HPDE6-E6E7 (cell line): ENCODE results near the gene POF1B.
A peak's percentile ranks its signal among the peaks of the same experiment; 100 is the strongest.
"Not testable (repeated sequence)": the region's sequence is repeated elsewhere in the genome, so short reads cannot be mapped to it uniquely, and the experiment has no call there.

Experiments
- DNase-seq: peaks from one replicate; pipeline ENCODE4 v3.0.0; 2011; ENCODE audit warnings: missing footprints; ENCODE audit errors: extremely low spot score

POF1B gene, protein sequence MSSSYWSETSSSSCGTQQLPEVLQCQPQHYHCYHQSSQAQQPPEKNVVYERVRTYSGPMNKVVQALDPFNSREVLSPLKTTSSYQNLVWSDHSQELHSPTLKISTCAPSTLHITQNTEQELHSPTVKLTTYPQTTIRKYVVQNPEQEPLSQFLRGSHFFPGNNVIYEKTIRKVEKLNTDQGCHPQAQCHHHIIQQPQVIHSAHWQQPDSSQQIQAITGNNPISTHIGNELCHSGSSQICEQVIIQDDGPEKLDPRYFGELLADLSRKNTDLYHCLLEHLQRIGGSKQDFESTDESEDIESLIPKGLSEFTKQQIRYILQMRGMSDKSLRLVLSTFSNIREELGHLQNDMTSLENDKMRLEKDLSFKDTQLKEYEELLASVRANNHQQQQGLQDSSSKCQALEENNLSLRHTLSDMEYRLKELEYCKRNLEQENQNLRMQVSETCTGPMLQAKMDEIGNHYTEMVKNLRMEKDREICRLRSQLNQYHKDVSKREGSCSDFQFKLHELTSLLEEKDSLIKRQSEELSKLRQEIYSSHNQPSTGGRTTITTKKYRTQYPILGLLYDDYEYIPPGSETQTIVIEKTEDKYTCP

DNA sequence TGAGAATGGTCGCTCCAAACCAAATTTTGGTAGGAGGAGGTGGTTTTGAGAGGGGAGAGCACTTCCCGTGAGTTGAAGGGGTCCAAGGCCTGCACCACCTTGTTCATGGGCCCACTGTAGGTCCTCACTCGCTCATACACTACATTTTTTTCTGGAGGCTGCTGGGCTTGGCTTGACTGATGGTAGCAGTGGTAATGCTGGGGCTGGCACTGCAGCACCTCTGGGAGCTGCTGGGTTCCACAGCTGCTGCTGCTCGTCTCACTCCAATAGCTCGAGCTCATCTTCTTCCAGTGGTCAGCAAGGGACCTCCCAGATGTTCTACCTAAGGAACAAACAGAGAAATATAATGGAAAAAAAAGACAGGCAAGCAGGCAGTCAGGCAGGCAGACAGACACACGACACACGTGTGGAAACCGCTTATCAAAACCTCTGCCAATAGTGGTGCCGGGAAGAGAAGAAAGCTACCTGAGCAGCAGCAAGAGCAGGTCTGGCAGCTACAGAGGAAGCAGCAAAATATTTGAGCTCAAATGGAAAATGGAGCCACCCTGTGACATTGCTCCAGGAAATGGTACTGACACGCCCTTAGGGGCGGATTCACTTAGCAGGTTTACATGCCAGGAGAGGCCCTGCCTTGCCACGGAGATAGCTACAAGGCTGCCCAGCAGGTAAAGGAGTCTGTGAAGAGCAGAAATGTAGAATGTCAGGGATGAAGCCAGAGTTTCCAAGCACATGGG, at the start of gene POF1B:
TSS of gene POF1B (minus strand) at position 492 of the 734 bp plus-strand sequence. CDS start at position 281, 211 bp downstream.
- DNase-seq, result peak; percentile 4

DNA sequence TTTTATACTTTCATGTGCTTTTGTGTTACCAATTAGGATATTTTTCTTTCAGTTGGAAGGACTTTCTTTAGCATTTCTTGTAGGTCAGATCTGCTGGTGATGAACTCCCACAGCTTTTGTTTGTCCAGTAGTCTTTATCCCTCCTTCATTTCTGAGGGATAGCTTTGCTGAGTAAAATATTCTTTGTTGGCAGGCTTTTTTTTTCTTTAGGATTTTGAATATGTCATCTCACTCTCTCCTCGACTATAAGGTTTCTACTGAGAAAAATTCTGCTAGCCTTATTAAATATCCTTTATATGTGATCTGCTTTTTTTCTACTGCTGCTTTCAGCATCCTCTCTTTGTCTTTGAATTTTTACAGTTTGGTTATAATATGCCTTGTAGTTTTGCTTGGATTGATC, 49.6 kb upstream of the POF1B start:
- DNase-seq, result no peak

DNA sequence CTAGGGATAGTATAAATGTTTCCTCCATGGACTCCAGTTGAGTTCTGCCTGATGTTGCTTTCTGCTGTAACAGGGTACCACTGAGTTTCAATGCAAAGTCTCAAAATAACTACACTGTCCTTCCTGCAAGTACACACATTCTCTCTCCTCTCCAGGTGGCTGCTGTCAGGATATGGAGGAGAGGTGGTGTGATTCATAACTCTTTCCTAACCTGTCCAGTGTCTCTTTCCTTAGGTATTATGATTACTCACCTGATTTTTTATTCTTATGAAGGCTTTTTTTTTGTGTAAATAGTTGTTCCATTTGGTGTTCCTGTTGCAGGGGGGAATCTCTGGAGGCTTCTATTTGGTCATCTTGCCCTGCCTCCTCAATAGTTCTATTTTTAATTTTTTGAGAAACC, 39.8 kb upstream of the POF1B start:
- peak; percentile 10 for DNase-seq

DNA sequence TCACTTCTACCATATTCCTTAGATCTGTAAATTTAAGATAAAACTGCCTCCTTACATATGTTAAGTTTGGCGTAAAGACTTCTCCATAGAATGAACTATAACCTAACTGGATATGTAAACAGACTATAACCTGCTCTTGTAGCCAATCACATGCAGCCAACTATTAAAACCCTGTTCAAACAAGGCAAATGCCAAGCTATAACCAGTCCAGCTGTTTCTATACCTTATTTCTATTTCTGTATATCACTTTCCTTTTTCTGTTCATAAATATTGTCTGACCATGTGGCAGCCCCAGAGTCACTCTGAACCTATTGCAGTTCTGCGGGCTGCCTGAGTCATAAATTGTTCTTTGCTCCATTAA, 12.4 kb upstream of the POF1B start:
- DNase-seq, result no peak

DNA sequence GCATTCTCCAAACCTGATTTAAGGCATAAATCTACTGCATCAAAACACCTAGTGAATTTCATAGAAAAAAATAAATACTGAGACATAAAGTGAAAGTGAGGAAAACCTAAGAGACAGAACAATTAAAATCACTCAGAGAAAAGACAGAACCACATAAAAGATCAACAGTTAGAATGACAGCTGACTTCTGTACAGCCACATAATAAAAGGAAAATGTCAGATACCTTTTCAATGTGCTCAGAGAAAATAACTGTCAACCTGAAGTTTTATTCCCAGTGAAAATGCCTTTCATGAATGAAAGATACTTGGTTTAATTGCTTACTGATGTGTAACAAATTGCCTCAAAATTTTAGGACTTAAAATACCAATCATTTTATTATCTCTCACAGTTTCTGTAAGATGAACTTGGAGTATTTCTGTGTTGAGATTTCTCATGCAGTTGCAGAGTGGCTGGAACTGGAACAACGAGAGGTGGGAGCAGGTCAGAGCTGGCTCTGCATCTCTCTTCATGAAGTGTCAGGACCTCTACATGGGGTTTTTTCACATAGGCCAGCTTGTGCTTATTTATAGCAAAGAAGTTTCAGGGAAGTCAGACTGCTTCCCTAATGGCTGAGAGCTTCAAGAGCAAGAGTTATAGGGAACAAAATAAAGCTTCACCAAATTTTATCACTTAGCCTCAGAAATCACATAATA, 11.9 kb upstream of the POF1B start:
- no peak for DNase-seq

DNA sequence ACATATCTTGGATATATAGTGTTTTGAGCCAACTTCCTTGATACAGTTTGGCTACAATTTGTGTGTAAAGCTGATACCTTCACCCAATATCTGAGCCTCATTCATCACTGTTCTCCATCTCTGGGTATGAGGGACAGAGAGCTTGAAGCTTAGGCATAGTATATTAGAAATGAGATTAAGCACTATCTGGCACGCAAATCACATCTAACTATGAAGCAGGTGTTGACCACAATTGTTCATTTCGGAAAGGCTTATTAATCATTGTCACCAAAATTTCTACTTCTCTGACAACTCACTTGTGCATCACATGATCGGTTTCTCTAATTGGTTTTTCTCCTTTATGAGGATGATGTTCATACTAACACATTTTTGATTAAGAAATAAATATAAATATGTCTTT, 2.1 kb upstream of the POF1B start:
- no peak for DNase-seq

DNA sequence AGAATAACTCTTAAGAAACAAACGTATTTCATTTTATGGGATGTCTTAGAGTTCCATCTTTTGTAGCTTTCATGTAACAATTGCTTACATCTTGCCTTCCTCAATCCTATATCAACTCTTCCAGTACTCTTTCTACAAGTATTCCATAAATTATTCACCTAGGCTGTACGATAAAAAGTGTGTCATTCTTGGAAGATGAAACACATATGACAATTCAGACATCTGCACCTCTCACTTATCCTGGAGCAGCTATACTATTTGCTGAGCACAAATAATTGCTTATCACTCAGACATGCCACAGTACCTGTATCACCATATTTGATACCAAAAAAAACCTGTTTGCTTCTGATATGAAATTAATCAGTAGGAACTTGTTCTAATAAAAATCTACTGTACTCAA, 1.0 kb downstream of the POF1B start:
- DNase-seq, result no peak

DNA sequence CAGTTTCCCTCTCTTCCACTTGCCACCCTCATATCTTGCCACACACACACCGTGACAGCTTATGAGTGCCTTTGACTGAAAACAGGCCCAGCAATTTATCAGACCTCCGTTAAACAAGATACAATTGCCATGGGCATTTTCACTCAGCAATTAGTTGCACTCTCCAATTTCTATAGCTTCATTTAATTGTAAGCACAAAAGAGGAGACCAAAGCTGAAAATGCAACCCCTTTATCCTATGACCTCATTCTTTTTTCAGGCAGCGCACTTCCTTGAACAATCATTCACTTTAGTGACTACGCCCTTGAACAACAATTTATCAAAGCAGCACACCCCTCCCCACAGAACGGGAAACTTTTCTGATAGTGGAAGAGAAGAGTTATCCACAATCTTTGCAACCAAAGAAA, 4.1 kb downstream of the POF1B start:
- DNase-seq, result no peak

DNA sequence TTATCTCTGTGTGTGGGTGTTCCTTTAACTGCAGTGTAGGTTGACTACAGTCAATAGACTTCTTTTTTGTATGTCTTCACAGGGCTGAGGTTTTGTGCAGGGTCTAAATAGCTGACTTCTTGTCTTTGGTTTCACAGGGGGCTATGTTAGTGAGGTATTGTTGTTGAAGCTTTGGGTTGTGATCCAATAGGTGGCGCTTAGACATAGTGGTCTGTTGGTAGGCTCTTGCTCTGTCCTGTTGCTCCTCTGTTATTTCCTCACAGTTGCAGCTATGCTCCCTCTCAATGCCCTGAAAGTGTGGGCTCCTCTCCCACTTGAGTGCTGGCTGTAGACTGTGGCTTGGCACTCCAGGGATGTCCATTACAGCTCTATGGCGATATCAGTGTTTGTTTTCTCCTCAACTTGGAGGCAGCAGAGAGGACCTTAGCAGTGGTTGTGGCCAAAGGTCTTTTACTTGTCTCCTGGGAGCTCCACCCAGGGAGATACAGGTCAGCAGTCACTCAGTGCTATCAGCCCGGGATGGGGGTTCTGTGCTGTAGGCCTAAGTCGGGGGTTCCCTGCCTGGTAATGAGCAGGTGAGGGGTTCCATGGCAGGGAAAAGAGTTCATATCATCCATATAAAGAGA, 14.0 kb downstream of the POF1B start:
- no peak for DNase-seq

DNA sequence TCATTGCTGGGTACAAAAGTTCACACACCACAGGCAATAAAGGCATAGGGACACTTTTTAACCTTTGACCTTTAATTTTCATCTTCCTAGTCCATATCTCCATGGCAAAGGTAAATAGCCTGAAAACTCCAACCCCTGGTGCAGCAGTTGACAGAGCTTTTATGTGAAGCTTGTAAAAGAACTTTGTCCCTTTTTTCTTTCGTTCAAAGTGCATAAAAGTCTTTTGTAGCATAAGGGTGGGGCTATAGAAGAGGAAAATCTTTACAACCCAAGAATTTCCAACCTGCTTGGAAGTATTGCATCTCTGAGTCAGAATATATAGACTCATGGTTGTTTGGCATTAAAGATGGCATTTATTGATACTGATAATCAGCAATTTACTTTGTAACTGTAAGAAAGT, 20.4 kb downstream of the POF1B start:
- no peak for DNase-seq

DNA sequence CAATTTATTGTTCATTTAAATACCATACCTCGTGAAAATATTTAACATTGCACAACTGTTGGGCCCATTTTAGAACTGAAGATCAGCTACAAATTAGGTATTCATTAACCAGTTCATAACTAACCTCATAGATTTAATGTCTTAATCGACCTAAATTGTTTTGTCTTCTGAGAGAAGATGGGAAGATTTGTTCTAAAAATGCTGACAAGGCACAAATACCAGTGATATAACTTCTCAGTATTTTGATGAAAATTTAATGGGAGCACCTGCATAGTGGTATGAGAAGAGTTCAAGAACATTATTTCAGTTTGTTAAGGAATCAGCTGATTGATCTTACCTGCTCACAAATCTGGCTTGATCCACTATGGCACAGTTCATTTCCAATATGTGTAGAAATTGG, 33.9 kb downstream of the POF1B start:
- DNase-seq, result no peak

DNA sequence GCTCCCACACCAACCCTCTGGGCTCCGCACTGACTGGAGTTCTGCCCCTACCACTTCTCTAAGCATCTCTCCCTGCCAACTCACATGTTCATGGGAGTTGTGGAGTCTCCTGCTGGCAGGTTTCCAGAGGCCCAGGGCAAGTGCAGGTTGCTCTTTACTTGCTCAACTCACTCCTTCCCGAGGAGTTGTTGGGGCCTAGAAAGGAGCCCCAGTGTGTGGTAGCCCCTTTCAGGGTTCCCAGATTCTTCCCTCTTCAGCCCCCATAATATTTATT, 52.5 kb downstream of the POF1B start:
- DNase-seq, result no peak

DNA sequence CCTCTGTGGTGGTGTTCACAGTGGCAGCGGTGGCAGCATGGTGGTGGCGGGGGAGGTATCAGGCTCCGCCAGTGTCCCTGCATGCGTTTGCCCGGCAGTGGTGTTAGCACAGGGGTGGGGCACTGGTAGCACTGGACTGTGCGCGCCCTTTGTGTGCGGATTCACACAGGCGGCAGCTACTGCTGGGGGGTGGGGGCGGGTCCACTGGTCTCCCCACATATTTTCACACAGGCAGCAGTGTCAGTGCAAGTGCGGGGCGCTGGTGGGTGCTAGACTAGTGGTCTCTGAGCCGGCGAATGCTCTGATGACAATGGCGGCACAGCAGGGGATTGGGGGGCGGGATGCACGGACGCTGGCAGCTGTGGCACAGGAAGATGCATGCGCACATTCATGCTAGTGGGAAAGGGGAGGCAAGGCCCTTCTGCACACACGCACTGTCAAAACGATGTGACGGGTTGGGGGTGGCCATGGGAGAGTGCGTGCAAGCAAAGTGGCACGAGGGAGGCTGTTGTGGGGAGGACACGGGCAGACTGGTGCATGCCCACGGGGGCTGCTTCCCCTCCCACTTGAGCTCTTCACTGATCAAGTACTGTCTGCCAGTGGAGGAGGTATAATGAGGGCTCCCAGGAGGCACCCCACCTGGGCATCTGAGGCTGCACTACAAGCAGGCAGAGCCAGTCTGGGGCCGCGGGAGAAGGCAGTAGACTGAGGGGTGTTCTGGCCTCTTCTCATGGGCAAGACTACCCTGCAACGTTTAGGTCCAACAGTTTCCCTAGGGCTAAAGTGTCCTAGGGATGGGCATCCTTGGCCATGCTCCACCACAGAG, 53.0 kb downstream of the POF1B start:
- DNase-seq, result no peak

DNA sequence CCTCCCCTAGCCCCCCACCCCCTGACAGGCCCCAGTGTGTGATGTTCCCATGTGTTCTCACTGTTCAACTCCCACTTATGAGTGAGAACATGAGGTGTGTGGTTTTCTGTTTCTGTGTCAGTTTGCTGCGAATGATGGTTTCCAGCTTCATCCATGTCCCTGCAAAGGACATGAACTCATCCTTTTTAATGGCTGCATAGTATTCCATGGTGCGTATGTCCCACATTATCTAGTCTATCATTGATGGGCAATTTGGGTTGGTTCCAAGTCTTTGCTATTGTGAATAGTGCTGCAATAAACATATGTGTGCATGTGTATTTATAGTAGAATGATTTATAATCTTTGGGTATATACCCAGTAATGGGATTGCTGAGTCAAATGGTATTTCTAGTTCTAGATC, 68.1 kb downstream of the POF1B start:
- not testable (repeated sequence) for DNase-seq

DNA sequence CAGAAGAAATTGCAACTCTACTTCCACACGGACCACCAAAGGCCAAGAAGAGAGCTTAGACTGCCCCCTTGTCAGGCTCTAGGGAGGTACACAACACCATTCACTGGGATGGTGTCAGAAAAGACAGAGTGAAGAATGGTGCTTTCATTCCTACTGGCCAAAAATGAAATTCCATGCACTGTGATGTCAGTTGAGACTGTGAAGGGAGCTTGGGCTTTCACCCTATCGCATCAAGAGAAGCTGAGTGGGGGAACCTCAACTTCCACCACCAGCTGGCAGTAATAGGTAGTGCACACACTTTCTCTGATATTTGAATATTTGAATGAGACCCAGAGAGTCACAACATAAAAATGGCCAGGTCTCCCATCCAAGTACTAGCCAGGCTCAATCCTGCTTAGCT, 69.7 kb downstream of the POF1B start:
- no peak for DNase-seq

DNA sequence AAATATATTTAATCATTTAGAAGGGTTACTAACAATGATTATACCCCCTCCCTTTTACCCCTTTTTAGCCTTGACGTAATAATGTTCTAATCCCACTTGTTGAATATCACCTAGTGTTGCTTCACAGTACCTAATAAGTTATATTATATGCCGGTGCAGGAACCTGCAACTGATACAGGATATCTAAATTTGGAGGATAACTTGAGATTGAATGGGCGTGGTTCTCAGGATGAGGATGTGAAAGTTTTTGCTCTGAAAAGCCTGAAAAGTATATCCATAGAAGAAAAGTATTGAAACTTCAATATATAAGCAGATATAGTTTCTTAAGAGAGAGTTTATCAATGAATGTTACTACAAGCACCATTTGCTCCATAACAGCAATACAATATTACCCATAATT, 75.9 kb downstream of the POF1B start:
- DNase-seq, result no peak

DNA sequence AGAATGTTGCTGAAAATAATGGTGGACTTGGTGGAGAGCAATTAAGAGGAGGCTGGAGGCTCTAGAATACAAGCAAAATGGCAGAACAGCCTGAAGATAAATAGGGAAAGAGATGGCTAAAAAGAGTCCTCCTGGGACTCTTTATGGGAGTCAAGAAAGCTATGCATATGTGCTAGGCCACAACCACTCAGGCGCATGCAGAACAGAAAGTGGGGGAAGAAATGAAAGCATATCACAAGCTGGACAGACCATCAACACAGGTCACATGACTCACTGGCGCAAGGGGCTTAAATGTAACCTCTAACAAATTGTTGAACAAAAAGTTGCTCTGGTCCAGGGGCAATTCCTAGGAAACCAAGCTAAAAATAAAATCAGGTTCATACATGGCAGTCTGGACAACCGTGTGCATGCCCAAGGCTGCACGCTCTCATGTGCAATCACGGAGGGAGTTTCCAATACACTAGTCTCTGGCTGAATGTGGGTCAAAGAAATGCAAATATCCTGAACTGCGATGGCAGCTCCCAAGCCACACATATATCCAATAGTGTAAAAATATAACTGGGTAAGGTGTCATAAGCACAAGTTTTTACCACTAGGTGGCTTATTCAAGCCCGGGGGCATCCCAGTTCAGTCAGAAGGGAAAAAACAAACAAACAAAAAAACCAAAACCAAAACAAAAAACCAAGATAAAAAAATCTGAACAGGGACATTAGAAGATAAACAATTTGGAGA, 90.3 kb downstream of the POF1B start:
- no peak for DNase-seq

DNA sequence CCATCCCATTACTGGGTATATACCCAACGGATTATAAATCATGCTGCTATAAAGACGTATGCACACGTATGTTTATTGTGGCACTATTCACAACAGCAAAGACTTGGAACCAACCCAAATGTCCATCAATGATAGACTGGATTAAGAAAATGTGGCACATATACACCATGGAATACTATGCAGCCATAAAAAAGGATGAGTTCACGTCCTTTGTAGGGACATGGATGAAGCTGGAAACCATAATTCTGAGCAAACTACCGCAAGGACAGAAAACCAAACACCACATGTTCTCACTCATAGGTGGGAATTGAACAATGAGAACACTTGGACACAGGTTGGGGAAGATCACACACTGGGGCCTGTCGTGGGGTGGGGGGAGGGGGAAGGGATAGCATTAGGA, 94.2 kb downstream of the POF1B start:
- not testable (repeated sequence) for DNase-seq

DNA sequence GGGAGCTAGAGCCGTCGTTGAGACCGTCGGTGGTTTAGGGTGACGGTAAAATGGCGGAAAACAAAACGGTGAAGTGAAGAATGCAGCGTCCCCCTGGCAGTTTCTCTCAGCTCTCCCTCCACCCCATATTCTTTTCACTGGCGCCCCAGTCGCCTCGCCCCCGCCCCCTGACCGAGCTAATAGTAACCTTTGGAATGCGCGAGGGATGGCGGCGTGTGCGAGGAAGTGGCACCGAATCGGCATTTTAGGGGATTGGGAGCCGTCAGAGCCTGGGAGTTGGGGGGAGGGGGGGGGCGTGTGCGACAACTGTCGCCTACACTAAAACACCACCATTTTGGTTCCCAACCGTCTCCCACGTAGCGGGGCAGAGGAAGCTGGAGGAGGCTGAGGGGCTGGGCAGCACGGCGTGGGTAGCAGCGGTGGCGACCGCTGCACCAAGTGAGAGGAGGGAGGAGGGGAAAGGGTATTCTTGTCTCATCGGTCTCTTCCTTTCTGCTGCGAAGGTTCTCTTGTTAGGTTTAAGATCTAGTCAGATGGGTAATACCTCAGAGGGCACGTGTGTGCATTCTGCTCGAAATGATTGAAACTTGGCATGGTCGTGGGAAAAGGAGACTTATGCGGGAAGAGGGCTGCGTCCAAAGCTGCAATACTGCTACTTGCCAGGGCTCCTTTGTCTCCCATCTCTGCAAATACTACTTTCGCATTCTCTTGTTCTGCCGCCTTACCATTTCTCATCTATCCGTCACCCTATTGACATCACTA, 134.8 kb downstream of the POF1B start:
- no peak for DNase-seq
